ENCODE measurements around the gene NSMF. TPM values are rescaled to one million over a fixed set of nuclear protein-coding genes. Genes with fewer than 3 reads are reported as not detected.

NSMF gene
- total RNA-seq, 3 donors from 2014 or later (not counting 1 experiment from before 2014, with no cell fraction given) = 78.1 to 111 (median 87.8) TPM

GRCh38 chr9:137461316-137461662 lies 2.2 kb upstream of the NSMF start:
- Mint-ChIP-seq H3K27me3 (ENCODE audit: low read depth in 2 of 2) (no peaks in the 10 kb centered on the region), H3K4me1 (peaks cover 0 to 39% of the 10 kb centered on the region in 2 donors), H3K9me3 (no peaks in the 10 kb centered on the region), H3K27ac (peak overlapping the region; percentile 70 to 87), H3K4me3 (peak overlapping the region; percentile 59), H3K36me3 (no peaks in the 10 kb centered on the region)
- Histone ChIP-seq H3K4me3 (ENCODE audit: low read length) (no peak overlapping the region), H3K9me3 (ENCODE audit: control insufficient read depth, insufficient read depth, low read length) (no peaks in the 10 kb centered on the region), H3K4me1 (ENCODE audit: control insufficient read depth, insufficient read depth, low read length) (peaks cover 51% of the 10 kb centered on the region), H3K27ac (ENCODE audit: low read length) (peak overlapping the region; percentile 92), H3K27me3 (ENCODE audit: control insufficient read depth, insufficient read depth, low read length) (no peaks in the 10 kb centered on the region), H3K36me3 (ENCODE audit: control insufficient read depth, insufficient read depth, low read length) (peaks cover 2% of the 10 kb centered on the region)
- WGBS (ENCODE audit: insufficient coverage) = 77% methylated on average over 19 of the region's 21 CpGs
- TF ChIP-seq CTCF (IDR thresholded peaks at IDR 0.05) = peak; percentile 1
- ATAC-seq (no peak), DNase-seq (no peak)
- intact Hi-C loops (cut with micrococcal nuclease) = loop anchor here (5.0 kb wide), 1 partner anchor 39 kb away; the partner anchor contains the start of genes EXD3 and NOXA1

- H3K4me3 Mint-ChIP-seq = peak overlapping the region; percentile 59
- Histone ChIP-seq H3K27ac (ENCODE audit: low read length) (peak overlapping the region; percentile 92), H3K4me3 (ENCODE audit: low read length) (no peak overlapping the region), H3K4me1 (ENCODE audit: control insufficient read depth, insufficient read depth, low read length) (peaks cover 51% of the 10 kb centered on the region), H3K27me3 (ENCODE audit: control insufficient read depth, insufficient read depth, low read length) (no peaks in the 10 kb centered on the region), H3K36me3 (ENCODE audit: control insufficient read depth, insufficient read depth, low read length) (peaks cover 2% of the 10 kb centered on the region), H3K9me3 (ENCODE audit: control insufficient read depth, insufficient read depth, low read length) (no peaks in the 10 kb centered on the region)
- H3K36me3 Mint-ChIP-seq = no peaks in the 10 kb centered on the region
- DNase-seq (no peak), ATAC-seq (no peak)
- 95% methylated on average over 31 of the region's 31 CpGs for WGBS (ENCODE audit: insufficient coverage)
- no peaks in the 10 kb centered on the region for H3K27me3 Mint-ChIP-seq (ENCODE audit: low read depth in 2 of 2)
- intact Hi-C loops (cut with micrococcal nuclease) = loop anchor here (5.0 kb wide), 1 partner anchor 38 kb away; the partner anchor contains the start of genes EXD3 and NOXA1
- no peak for TF ChIP-seq CTCF (IDR thresholded peaks at IDR 0.05)
- peaks cover 0 to 38% of the 10 kb centered on the region in 2 donors for H3K4me1 Mint-ChIP-seq
- H3K9me3 Mint-ChIP-seq = no peaks in the 10 kb centered on the region
- H3K27ac Mint-ChIP-seq = peak overlapping the region; percentile 70 to 87
Observed at GRCh38 chr9:137460363-137461315, 1.5 kb upstream of the NSMF start.

- no peak for ATAC-seq
- Histone ChIP-seq H3K36me3 (ENCODE audit: control insufficient read depth, insufficient read depth, low read length) (peaks cover 2% of the 10 kb centered on the region), H3K27ac (ENCODE audit: low read length) (peak overlapping the region; percentile 86), H3K4me3 (ENCODE audit: low read length) (peak overlapping the region; percentile 51), H3K27me3 (ENCODE audit: control insufficient read depth, insufficient read depth, low read length) (no peaks in the 10 kb centered on the region), H3K9me3 (ENCODE audit: control insufficient read depth, insufficient read depth, low read length) (no peaks in the 10 kb centered on the region), H3K4me1 (ENCODE audit: control insufficient read depth, insufficient read depth, low read length) (peaks cover 58% of the 10 kb centered on the region)
- 53% methylated on average over 15 of the region's 15 CpGs for WGBS (ENCODE audit: insufficient coverage)
- H3K27me3 Mint-ChIP-seq (ENCODE audit: low read depth in 2 of 2) = no peaks in the 10 kb centered on the region
- peak overlapping the region; percentile 63 for H3K4me3 Mint-ChIP-seq
- no peaks in the 10 kb centered on the region for H3K36me3 Mint-ChIP-seq
- no peak for TF ChIP-seq CTCF (IDR thresholded peaks at IDR 0.05)
- intact Hi-C loops (cut with micrococcal nuclease) = loop anchor here (5.0 kb wide), 1 partner anchor 37 kb away; the partner anchor contains the start of genes EXD3 and NOXA1
- peak overlapping the region; percentile 64 to 78 for H3K27ac Mint-ChIP-seq
- DNase-seq = peak in 1 of 2 donors; percentile 36
- H3K9me3 Mint-ChIP-seq = no peaks in the 10 kb centered on the region
- H3K4me1 Mint-ChIP-seq = peaks cover 0 to 40% of the 10 kb centered on the region in 2 donors
Observed at GRCh38 chr9:137459601-137460362, 648 bp upstream of the NSMF start.
